ENCODE data around the gene KDSR. TPM values are rescaled to one million over a fixed set of nuclear protein-coding genes. Genes with fewer than 3 reads are reported as not detected.
A peak's percentile ranks its signal among the peaks of the same experiment; 100 is the strongest.

KDSR gene
- total and polyA plus RNA-seq, 4 donors, result 31.3 to 39.1 (median 32.7) TPM

DNA sequence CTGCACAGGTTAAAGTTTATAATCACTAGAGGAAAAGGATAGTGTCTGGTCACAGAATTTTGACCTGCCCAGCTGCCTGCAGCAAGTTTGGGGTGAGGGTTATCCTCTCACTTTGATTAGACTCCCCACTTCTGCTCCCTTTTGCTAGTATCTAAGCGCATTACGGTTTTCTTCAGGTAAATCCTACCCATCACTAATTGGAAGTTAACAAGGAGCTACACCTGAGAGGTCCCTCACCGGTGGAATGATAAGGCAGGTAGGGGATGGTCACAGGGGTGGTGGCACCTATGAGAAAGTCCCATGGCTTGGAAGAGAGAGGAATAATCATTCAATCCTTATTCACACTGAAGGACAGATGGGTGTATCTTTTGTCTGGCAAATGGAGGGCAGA, 55.0 kb downstream of the KDSR start:
- WGBS (ENCODE audit: insufficient coverage), result no CpG with 5 or more reads among the region's 3 CpGs
- Histone ChIP-seq H3K9me3 (ENCODE audit: control insufficient read depth, insufficient read depth, low read length) (no peaks in the 10 kb centered on the region), H3K36me3 (ENCODE audit: control insufficient read depth, insufficient read depth, low read length) (no peaks in the 10 kb centered on the region), H3K27ac (ENCODE audit: low read depth, low read length) (no peak overlapping the region), H3K27me3 (ENCODE audit: control insufficient read depth, insufficient read depth, low read length) (no peaks in the 10 kb centered on the region), H3K4me3 (ENCODE audit: low read depth, low read length) (no peak overlapping the region), H3K4me1 (ENCODE audit: control insufficient read depth, insufficient read depth, low read length) (peaks cover 2% of the 10 kb centered on the region)
- DNase-seq (ENCODE audit: low read depth in 4 of 6, low spot score in 6 of 6), result no peak

DNA sequence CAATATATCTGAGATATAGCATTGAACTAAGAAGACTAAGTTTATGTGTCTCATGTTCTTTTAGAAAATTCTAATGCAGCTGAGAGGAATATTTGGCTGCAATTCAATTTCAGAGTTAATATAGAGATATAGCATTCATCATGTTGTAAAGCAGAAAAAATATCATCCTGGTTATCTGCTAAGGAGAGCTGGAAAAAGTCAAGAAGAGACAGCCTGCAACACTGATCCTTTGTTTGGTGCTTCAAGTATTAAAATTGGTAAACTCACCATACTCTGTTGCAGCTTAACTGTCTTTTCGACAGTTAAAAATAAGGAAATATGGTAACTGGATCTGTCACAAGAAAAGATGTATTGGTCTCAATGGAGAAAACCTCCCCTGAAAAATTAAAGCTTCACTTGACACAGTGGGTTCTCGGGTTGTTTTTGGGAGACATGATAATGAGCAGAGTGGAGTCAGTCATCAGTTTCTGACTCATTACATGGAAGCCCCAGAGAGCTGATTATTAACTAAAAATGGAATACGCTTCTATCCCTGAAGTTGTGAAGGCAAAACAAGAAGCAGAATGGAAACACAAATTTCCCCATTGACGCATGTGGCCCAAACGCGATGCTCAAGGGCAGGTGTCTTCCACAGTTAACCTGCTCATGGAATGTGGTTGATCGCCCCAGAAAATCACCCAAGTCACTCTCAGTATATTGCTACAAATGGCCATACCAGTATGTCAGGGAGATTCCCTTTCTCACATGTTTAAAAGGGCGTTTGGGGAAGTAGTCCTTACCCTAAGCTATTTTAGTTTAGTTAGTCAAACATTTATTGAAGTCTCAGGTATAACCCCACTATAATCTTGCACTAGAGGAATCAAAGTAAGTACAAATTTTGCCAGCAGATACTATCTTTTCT, 55.6 kb downstream of the KDSR start:
- 75% methylated on average over 5 of the region's 8 CpGs for WGBS (ENCODE audit: insufficient coverage)
- Histone ChIP-seq H3K4me3 (ENCODE audit: low read depth, low read length) (no peak overlapping the region), H3K27ac (ENCODE audit: low read depth, low read length) (no peak overlapping the region), H3K36me3 (ENCODE audit: control insufficient read depth, insufficient read depth, low read length) (no peaks in the 10 kb centered on the region), H3K9me3 (ENCODE audit: control insufficient read depth, insufficient read depth, low read length) (no peaks in the 10 kb centered on the region), H3K4me1 (ENCODE audit: control insufficient read depth, insufficient read depth, low read length) (peaks cover 7% of the 10 kb centered on the region), H3K27me3 (ENCODE audit: control insufficient read depth, insufficient read depth, low read length) (no peaks in the 10 kb centered on the region)
- no peak for DNase-seq (ENCODE audit: low read depth in 4 of 6, low spot score in 6 of 6)

- 94% methylated on average over 4 of the region's 5 CpGs for WGBS (ENCODE audit: insufficient coverage)
- Histone ChIP-seq H3K9me3 (ENCODE audit: control insufficient read depth, insufficient read depth, low read length) (no peaks in the 10 kb centered on the region), H3K27me3 (ENCODE audit: control insufficient read depth, insufficient read depth, low read length) (no peaks in the 10 kb centered on the region), H3K4me3 (ENCODE audit: low read depth, low read length) (no peak overlapping the region), H3K36me3 (ENCODE audit: control insufficient read depth, insufficient read depth, low read length) (no peaks in the 10 kb centered on the region), H3K4me1 (ENCODE audit: control insufficient read depth, insufficient read depth, low read length) (peaks cover 15% of the 10 kb centered on the region), H3K27ac (ENCODE audit: low read depth, low read length) (no peak overlapping the region)
- no peak for DNase-seq (ENCODE audit: low read depth in 4 of 6, low spot score in 6 of 6)
These were observed 57.6 kb downstream of the KDSR start for GRCh38 chr18:63309422-63309821.

DNA sequence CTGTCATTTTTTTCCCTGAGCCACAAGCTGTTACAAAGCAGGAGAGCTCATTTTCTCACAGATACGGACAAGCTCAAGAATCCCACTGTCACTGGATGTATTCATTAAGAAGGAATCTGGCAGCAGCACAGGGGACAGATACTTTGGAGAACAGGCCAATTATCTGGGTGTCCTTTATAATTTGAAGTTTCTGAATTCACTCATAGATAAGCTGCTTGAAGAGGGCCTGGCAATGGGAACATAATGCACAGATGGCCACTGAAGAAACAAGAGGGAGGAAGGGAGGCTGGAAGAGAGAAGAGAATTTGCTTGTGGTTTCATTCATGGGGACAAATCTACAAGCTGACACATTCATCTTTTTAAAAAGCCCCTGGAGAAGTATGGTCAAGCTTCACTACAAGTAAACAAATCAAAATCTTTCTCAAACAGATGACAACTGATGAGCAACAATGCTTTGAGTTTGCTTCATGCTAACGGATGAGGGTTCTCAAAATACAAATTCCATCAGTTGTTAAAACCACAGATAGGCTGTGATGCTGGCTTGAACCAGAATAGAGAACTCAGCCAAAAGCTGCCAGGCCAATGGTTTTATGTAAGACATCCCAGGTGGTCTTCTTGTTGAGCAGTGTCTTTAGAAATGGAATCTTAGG, 59.3 kb downstream of the KDSR start:
- Histone ChIP-seq H3K36me3 (ENCODE audit: control insufficient read depth, insufficient read depth, low read length) (no peaks in the 10 kb centered on the region), H3K27me3 (ENCODE audit: control insufficient read depth, insufficient read depth, low read length) (no peaks in the 10 kb centered on the region), H3K4me1 (ENCODE audit: control insufficient read depth, insufficient read depth, low read length) (peaks cover 15% of the 10 kb centered on the region), H3K9me3 (ENCODE audit: control insufficient read depth, insufficient read depth, low read length) (no peaks in the 10 kb centered on the region), H3K4me3 (ENCODE audit: low read depth, low read length) (no peak overlapping the region), H3K27ac (ENCODE audit: low read depth, low read length) (peak overlapping the region; percentile 49)
- WGBS (ENCODE audit: insufficient coverage), result no CpG with 5 or more reads among the region's 2 CpGs
- peak in 2 of 6 donors; percentile 83 to 89 for DNase-seq (ENCODE audit: low read depth in 4 of 6, low spot score in 6 of 6)

GRCh38 chr18:63306819-63307550, 60.0 kb downstream of the KDSR start:
- Histone ChIP-seq H3K9me3 (ENCODE audit: control insufficient read depth, insufficient read depth, low read length) (no peaks in the 10 kb centered on the region), H3K27ac (ENCODE audit: low read depth, low read length) (peak overlapping the region; percentile 49), H3K36me3 (ENCODE audit: control insufficient read depth, insufficient read depth, low read length) (no peaks in the 10 kb centered on the region), H3K27me3 (ENCODE audit: control insufficient read depth, insufficient read depth, low read length) (no peaks in the 10 kb centered on the region), H3K4me1 (ENCODE audit: control insufficient read depth, insufficient read depth, low read length) (peaks cover 17% of the 10 kb centered on the region), H3K4me3 (ENCODE audit: low read depth, low read length) (no peak overlapping the region)
- DNase-seq (ENCODE audit: low read depth in 4 of 6, low spot score in 6 of 6), result no peak
- no CpG with 5 or more reads among the region's 7 CpGs for WGBS (ENCODE audit: insufficient coverage)

- WGBS (ENCODE audit: insufficient coverage), result 77% methylated on average over 6 of the region's 6 CpGs
- Histone ChIP-seq H3K4me3 (ENCODE audit: low read depth, low read length) (no peak overlapping the region), H3K27me3 (ENCODE audit: control insufficient read depth, insufficient read depth, low read length) (no peaks in the 10 kb centered on the region), H3K27ac (ENCODE audit: low read depth, low read length) (no peak overlapping the region), H3K9me3 (ENCODE audit: control insufficient read depth, insufficient read depth, low read length) (no peaks in the 10 kb centered on the region), H3K4me1 (ENCODE audit: control insufficient read depth, insufficient read depth, low read length) (peaks cover 19% of the 10 kb centered on the region), H3K36me3 (ENCODE audit: control insufficient read depth, insufficient read depth, low read length) (no peaks in the 10 kb centered on the region)
- no peak for DNase-seq (ENCODE audit: low read depth in 4 of 6, low spot score in 6 of 6)
These were observed 60.8 kb downstream of the KDSR start for GRCh38 chr18:63306249-63306648.

DNA sequence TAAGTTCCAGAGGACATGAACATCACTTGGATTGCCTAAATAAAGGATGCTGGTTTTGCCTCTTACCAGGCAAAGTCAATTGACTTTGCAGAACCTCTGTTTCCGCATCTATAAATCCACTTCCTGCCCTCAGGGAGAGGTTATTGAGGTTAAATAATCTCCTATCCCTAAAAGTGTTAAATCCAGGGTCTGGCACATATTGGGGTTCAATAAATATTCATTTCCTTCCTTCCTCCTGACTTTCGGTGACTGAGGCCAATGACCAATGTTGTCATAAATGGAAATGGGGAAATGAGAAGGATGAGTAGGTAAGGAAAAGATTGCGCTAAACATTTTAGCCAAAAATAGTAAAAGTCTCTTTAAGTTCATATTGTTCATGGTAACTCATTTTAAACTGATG, 63.5 kb downstream of the KDSR start:
- no peaks in the 10 kb centered on the region for H3K27me3 ChIP-seq (ENCODE audit: control insufficient read depth, insufficient read depth, low read length)
- no peaks in the 10 kb centered on the region for H3K9me3 ChIP-seq (ENCODE audit: control insufficient read depth, insufficient read depth, low read length)
- no peak overlapping the region for H3K27ac ChIP-seq (ENCODE audit: low read depth, low read length)
- WGBS (ENCODE audit: insufficient coverage), result no CpG with 5 or more reads among the region's 3 CpGs
- peaks cover 3% of the 10 kb centered on the region for H3K36me3 ChIP-seq (ENCODE audit: control insufficient read depth, insufficient read depth, low read length)
- no peak overlapping the region for H3K4me3 ChIP-seq (ENCODE audit: low read depth, low read length)
- peaks cover 29% of the 10 kb centered on the region for H3K4me1 ChIP-seq (ENCODE audit: control insufficient read depth, insufficient read depth, low read length)
- DNase-seq (ENCODE audit: low read depth in 4 of 6, low spot score in 6 of 6), result no peak

GRCh38 chr18:63302636-63303405, 64.2 kb downstream of the KDSR start:
- no peak for DNase-seq (ENCODE audit: low read depth in 4 of 6, low spot score in 6 of 6)
- Histone ChIP-seq H3K36me3 (ENCODE audit: control insufficient read depth, insufficient read depth, low read length) (peaks cover 3% of the 10 kb centered on the region), H3K9me3 (ENCODE audit: control insufficient read depth, insufficient read depth, low read length) (no peaks in the 10 kb centered on the region), H3K4me3 (ENCODE audit: low read depth, low read length) (no peak overlapping the region), H3K27me3 (ENCODE audit: control insufficient read depth, insufficient read depth, low read length) (no peaks in the 10 kb centered on the region), H3K27ac (ENCODE audit: low read depth, low read length) (no peak overlapping the region), H3K4me1 (ENCODE audit: control insufficient read depth, insufficient read depth, low read length) (peaks cover 34% of the 10 kb centered on the region)
- no CpG with 5 or more reads among the region's 5 CpGs for WGBS (ENCODE audit: insufficient coverage)

GRCh38 chr18:63302220-63302619, 64.8 kb downstream of the KDSR start:
- no peak overlapping the region for H3K4me3 ChIP-seq (ENCODE audit: low read depth, low read length)
- peaks cover 3% of the 10 kb centered on the region for H3K36me3 ChIP-seq (ENCODE audit: control insufficient read depth, insufficient read depth, low read length)
- H3K4me1 ChIP-seq (ENCODE audit: control insufficient read depth, insufficient read depth, low read length), result peaks cover 40% of the 10 kb centered on the region
- no peaks in the 10 kb centered on the region for H3K27me3 ChIP-seq (ENCODE audit: control insufficient read depth, insufficient read depth, low read length)
- no peak for DNase-seq (ENCODE audit: low read depth in 4 of 6, low spot score in 6 of 6)
- H3K27ac ChIP-seq (ENCODE audit: low read depth, low read length), result no peak overlapping the region
- H3K9me3 ChIP-seq (ENCODE audit: control insufficient read depth, insufficient read depth, low read length), result no peaks in the 10 kb centered on the region
- WGBS (ENCODE audit: insufficient coverage), result no CpG with 5 or more reads among the region's 4 CpGs

Data from spinal cord (tissue), 10 donors.